Middle frontal gyrus (tissue), 1 donor: ENCODE measurements around the gene EMC8.

Experiments
- DNase-seq: peaks from one replicate; pipeline ENCODE4 v3.0.0-alpha.2; 2015; ENCODE audit warnings: low spot score; ENCODE audit errors: extremely low spot score

Gene EMC8

GRCh38 chr16:85784813-85785212 is 14.5 kb downstream of the EMC8 start:
- no peak for DNase-seq

GRCh38 chr16:85783441-85783840 is 15.9 kb downstream of the EMC8 start:
- no peak for DNase-seq

- DNase-seq: no peak
These were observed 16.9 kb downstream of the EMC8 start for GRCh38 chr16:85782451-85782850.

- peak; percentile 56 for DNase-seq
These were observed 17.5 kb downstream of the EMC8 start for GRCh38 chr16:85781695-85782370.

GRCh38 chr16:85781156-85781555 is 18.2 kb downstream of the EMC8 start:
- DNase-seq: no peak

GRCh38 chr16:85780281-85780680 is 19.1 kb downstream of the EMC8 start:
- DNase-seq: no peak

GRCh38 chr16:85778873-85779272 is 20.5 kb downstream of the EMC8 start:
- DNase-seq: no peak

- DNase-seq: no peak
These were observed 21.6 kb downstream of the EMC8 start for GRCh38 chr16:85777583-85778310.

GRCh38 chr16:85774811-85775210 is 24.5 kb downstream of the EMC8 start:
- no peak for DNase-seq

- DNase-seq: no peak
These were observed 25.2 kb downstream of the EMC8 start for GRCh38 chr16:85774136-85774535.

- DNase-seq: no peak
These were observed 26.3 kb downstream of the EMC8 start for GRCh38 chr16:85773044-85773443.

- no peak for DNase-seq
These were observed 28.6 kb downstream of the EMC8 start for GRCh38 chr16:85770741-85771140.

GRCh38 chr16:85768199-85768598 is 31.1 kb downstream of the EMC8 start:
- DNase-seq: no peak

- DNase-seq: no peak
These were observed 31.8 kb downstream of the EMC8 start for GRCh38 chr16:85767531-85767930.

- DNase-seq: no peak
These were observed 33.6 kb downstream of the EMC8 start for GRCh38 chr16:85765767-85766166.

- DNase-seq: no peak
These were observed 34.1 kb downstream of the EMC8 start for GRCh38 chr16:85765211-85765610.

- DNase-seq: no peak
These were observed 35.7 kb downstream of the EMC8 start for GRCh38 chr16:85763616-85764015.

GRCh38 chr16:85762970-85763369 is 36.4 kb downstream of the EMC8 start:
- DNase-seq: no peak

GRCh38 chr16:85761861-85762260 is 37.5 kb downstream of the EMC8 start:
- no peak for DNase-seq

- DNase-seq: no peak
These were observed 39.5 kb downstream of the EMC8 start for GRCh38 chr16:85759631-85760419.

- no peak for DNase-seq
These were observed 40.2 kb downstream of the EMC8 start for GRCh38 chr16:85759136-85759535.

- no peak for DNase-seq
These were observed 42.0 kb downstream of the EMC8 start for GRCh38 chr16:85757341-85757822.
